Measurements from ENCODE around the gene CST9.

Gene CST9

GRCh38 chr20:23605867-23606651 lies at the start of gene CST9:
TSS of gene CST9 (minus strand) at chr20:23605917. CDS start at chr20:23605864, 53 bp downstream.
- no peak for DNase-seq (ENCODE audit: low read depth in 3 of 3, low spot score in 1 of 3)

- DNase-seq (ENCODE audit: low read depth in 3 of 3, low spot score in 1 of 3): no peak
These were observed 49.0 kb upstream of the CST9 start for GRCh38 chr20:23654717-23655116.

DNA sequence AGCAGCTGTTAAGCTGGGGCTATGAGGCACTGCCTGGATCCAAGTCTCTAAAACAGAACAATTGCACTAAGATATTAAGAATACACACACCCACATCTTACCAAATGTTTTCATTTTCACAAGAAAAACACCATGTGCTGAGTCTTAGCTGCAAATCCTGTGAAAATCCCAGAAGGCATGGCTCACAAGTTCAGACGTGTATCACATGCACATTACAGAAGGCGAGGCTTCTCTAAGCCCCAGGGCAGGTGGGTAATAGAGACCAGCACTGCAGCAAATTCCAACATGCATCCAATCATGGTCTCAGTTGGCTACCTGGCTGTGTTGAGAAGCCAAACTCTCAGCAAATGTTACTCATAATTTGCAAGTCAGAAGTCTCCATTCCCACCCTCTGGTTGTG lies 48.3 kb upstream of the CST9 start:
- no peak for DNase-seq (ENCODE audit: low read depth in 3 of 3, low spot score in 1 of 3)

DNA sequence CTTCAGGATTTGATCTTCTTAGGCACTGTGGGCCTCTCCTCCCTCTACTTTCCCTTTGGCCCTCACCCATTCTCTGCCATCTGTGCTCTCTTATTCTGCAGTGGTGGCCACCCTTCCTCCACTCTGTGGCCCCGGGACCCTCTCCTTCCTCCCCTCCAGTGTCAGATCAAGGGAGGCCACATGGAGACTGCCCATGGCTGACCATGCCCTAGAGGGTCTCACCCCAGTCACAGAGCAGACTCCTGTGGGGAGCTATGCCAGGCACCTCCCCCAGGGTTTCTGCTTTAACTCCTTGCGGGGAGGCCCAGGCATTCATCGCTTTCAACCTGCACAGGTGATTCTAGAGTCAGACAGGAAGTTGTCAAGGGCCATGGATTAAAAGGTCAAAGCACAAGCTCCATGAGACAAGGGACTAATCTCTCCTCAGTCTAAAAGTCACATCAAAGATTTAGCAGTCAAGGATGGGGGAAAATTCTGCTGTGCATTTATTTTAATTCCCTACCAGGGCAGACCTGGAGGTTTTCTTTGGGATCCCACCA lies 47.8 kb upstream of the CST9 start:
- no peak for DNase-seq (ENCODE audit: low read depth in 3 of 3, low spot score in 1 of 3)

DNA sequence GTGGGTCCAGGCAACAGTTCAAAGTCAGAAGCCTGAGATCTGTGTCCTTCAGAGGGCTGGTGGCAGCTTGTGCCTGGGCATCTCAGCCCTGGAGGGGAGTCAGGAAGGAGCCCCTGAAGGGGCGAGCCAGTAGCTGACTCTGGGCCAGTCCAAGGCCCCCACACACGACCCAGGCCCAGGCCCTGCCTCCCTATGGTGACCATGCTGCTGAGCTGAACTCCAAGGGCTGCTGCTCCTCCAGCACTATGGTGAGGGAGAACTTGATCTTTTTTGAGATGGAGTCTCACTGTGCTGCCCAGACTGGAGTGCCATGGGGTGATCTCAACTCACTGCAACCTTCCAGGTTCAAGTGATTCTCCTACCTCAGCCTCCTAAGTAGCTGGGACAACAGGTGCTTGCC lies 47.2 kb upstream of the CST9 start:
- no peak for DNase-seq (ENCODE audit: low read depth in 3 of 3, low spot score in 1 of 3)

DNA sequence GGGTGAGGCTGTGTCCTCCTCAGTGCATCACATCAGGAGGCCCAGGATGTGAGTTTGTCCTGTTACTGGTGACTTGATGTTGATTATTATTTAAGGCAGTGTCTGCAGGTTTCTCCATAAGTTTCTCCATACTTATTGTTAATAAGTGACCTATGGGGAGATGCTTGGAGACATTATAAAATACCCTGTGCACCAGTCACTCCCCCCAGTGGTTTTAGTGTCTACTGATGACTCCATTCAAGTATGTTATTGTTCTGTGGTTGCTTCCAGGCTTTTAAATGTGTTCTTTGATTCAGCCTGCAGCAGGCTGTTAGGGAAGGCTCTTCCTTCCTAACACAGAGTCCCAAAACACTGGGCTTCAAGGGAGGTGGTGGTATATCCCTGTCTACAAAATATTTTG lies 46.7 kb upstream of the CST9 start:
- no peak for DNase-seq (ENCODE audit: low read depth in 3 of 3, low spot score in 1 of 3)

- DNase-seq (ENCODE audit: low read depth in 3 of 3, low spot score in 1 of 3): no peak
These were observed 45.4 kb upstream of the CST9 start for GRCh38 chr20:23651117-23651516.

DNA sequence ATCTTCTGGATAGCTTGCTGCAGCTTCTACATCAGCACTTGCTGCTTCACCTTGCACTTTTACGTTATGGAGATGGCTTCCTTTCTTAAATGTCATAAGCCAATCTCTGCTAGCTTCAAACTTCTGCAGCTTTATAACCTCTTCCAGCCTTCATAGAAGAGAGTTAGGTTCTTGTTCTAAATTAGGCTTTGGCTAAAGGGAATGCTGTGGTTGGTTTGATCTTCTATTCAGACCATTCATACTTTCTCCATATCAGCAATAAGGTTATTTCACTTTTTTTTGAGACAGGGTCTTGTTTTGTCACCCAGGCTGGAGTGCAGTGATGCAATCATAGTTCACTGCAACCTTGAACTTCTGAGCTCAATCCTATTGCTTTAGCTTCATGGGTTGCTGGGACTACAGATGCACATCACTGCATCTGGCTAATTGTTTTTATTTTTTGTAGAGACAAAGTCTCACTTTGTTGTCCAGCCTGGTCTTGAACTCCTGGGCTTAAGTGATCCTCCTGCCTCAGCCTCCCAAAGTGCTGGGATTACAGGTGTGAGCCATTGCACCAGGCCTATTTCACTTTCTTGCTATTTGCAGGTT lies 44.2 kb upstream of the CST9 start:
- no peak for DNase-seq (ENCODE audit: low read depth in 3 of 3, low spot score in 1 of 3)

DNA sequence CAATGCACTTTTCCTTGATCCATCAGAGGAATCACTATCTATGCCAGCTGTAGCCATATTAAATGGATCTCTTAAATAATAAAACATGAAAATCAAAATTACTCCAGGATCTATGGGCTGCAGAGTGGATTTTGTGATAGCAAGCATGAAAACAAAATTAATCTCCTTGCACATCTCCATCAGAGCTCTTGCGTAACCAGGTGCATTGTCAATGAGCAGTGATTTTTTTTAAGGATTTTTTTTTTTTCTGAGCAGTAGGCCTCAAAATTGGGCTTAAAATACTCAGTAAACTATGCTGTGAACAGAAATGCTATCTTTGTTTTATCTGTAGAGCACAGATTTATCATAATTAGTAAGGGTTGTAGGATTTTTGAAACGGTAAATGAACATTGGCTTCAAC lies 43.5 kb upstream of the CST9 start:
- DNase-seq (ENCODE audit: low read depth in 3 of 3, low spot score in 1 of 3): no peak

DNA sequence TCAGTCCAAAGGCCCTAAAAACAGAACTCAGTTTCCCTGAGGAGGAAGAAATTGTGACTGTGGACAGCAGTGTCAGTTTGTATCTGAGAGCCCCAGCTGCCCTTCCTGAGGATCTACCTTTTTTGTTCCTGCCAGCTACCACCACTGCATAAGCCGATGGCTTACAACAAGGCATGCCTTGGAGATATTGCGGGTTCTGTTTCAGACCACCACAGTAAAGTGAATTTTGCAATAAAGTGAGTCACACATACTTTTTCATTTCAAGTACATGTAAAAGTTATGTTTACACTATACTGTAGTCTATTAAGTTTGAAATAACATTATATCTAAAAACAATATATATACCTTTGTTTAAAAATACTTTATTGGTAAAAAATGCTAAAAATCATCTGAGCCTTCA lies 41.6 kb upstream of the CST9 start:
- DNase-seq (ENCODE audit: low read depth in 3 of 3, low spot score in 1 of 3): no peak

GRCh38 chr20:23646106-23646873 lies 40.6 kb upstream of the CST9 start:
- no peak for DNase-seq (ENCODE audit: low read depth in 3 of 3, low spot score in 1 of 3)

GRCh38 chr20:23645575-23645974 lies 39.9 kb upstream of the CST9 start:
- no peak for DNase-seq (ENCODE audit: low read depth in 3 of 3, low spot score in 1 of 3)

DNA sequence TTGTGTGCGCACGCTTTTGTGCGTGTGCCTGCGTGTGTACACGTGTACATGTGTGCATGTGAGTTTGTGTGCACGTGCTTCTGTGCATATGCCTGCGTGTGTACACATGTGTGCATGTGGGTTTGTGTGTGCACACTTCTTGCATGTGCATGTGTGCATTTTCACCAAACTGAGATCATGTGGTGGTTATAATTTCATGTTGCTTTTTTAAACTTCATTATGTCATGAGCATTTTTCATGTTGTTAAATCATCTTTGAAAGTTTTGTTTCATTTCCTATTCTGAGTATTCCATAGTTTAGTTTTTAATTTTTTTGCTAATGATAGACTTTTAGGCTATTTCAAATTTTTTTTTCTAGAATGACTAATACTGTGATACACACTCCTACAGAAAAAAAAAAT lies 38.4 kb upstream of the CST9 start:
- DNase-seq (ENCODE audit: low read depth in 3 of 3, low spot score in 1 of 3): no peak

GRCh38 chr20:23643659-23644058 lies 37.9 kb upstream of the CST9 start:
- no peak for DNase-seq (ENCODE audit: low read depth in 3 of 3, low spot score in 1 of 3)

GRCh38 chr20:23641936-23642751 lies 36.4 kb upstream of the CST9 start:
- no peak for DNase-seq (ENCODE audit: low read depth in 3 of 3, low spot score in 1 of 3)

DNA sequence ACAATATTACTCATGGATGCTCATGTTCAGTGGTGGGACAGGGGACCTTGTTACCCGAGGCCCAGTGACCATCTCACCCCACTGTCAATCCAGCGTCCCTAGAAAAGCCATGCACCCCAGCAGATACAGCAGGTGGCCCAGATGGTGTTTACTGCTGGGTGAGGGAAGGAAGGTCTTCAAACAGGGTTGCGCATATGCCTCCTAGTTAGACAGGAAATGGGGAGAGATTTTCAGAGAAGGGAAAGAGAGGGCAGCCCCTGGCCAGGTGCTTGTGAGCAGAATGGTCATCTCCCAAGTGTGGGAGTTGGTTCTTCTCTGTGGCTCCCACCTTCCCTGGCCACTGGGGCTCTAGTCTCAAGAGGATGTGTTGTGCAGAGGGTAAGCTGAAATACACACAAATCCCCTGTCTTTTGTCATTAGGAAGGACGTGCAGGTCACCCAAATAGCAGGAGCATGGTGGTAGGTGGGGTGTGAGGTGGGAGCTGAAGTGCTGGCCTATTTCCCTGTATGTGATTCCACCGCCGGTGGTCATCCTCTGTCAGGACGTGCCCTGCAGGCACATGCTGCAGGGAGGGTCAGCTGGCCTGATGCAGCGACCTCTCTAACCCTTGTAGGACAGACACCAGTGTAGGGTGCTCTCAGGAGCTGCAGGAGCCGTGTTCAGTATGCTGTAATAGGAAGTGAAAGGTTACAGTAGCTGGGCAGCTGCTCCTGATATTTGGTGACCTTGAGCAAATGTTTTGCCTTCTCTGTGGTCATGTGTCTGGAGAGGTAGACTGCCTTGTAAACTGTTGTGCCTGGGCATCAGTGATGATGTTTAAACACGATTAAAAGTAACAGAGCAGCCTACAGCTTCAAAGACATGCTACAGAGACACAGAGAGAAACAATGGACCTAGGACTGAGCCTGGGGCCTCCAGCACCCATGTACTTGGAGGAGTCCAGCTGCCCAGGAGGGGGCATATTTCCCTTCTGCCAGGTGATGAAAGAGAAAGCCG lies 35.3 kb upstream of the CST9 start:
- DNase-seq (ENCODE audit: low read depth in 3 of 3, low spot score in 1 of 3): no peak

- no peak for DNase-seq (ENCODE audit: low read depth in 3 of 3, low spot score in 1 of 3)
These were observed 34.4 kb upstream of the CST9 start for GRCh38 chr20:23640018-23640601.

DNA sequence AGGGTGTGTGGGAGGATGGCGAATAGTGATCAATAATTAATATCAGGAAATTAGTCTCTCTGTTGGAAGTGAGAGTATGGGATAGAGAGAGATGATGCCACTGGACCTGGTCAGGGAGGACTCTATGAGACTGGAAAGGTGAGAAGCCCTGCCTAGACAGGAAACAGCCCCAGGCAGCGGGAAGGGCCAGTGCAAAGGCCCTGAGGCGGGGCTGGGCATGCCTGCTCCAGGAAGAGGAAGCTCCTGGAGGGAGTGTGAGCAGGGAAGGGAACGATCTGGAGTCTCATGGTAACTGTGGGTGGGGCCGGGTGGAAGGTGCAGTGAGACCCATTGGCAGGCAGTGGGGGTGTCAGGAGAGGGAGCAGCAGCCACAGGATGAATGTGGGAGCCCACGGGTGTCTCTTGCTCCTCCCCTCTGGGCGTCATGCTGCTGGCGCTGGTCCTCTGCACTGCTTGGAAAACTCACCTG lies 33.8 kb upstream of the CST9 start:
- DNase-seq (ENCODE audit: low read depth in 3 of 3, low spot score in 1 of 3): no peak

DNA sequence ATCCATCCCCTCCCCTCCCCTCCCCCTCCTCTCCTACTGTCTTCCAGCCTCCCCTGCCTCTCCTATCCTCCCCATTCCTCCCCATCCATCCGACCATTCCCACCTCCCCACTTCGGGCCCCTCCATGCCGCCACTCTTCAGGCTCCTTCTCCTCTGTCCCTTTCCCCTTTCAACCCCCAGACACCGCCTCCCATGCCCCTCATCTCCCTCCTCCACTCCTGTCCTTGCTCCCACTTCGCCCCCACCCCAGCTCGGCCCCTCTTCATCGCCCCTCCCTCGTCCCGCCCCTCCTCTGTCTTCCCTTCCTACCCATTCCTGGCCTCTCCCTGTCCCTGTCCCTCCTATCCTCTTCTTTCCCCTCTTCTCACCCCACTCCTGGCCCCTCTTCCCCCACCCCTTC lies 32.6 kb upstream of the CST9 start:
- no peak for DNase-seq (ENCODE audit: low read depth in 3 of 3, low spot score in 1 of 3)

Data from stimulated activated CD4-positive, alpha-beta T cell treated with anti-CD3 and anti-CD28 coated beads, TNF-alpha, amount 100 ng/mL, for 1 hour (primary cell).